K562 (cell line): ENCODE results near the gene ZFYVE26. TPM values are rescaled to one million over a fixed set of nuclear protein-coding genes. Genes with fewer than 3 reads are reported as not detected.

ENCODE experiments used
- ATAC-seq: fragments of 200-7000 bp; cut with Tn5 transposase; 3 replicates; pipeline ENCODE4 v1.9.1; 2020; ENCODE audit warnings: moderate library complexity
- BruUV-seq: library from RNA; stranded (reverse); fragments of 400-500 nt; replicated peaks from 2 replicates; lab custom pipeline; 2021; lab: Mats Ljungman, UMichigan
- CTCF ChIA-PET: fragments of 300-600 bp; formaldehyde crosslinking; extraction: SDS; loops from one replicate; lab custom pipeline; 2021; ENCODE audit warnings: low intra/inter-chr PET ratio; lab: Yijun Ruan, JAX
- POLR2A ChIA-PET: fragments of 300-600, 350-650 bp; sonication (Branson Sonifier 250); formaldehyde crosslinking; extraction: SDS; loops from one replicate; lab custom pipeline; 2021; ENCODE audit warnings: antibody characterized with exemption, inconsistent platforms; lab: Yijun Ruan, JAX
- DNase-seq, 4 experiments: peaks; one replicate each; pipeline versions ENCODE4 v3.0.0 to v3.0.0-alpha.2; 2011 to 2018; ENCODE audit warnings: low spot score in 3 of 4, mixed read lengths in 3 of 4; ENCODE audit errors: extremely low read depth in 1 of 4
- FAIRE-seq: peaks from 2 replicates; lab custom pipeline; 2011; peaks lifted over from hg19 to GRCh38; lab: Jason Lieb, UNC
- H2AFZ ChIP-seq: 2 replicates; pipeline ENCODE4 v1.6.0; 2011; ENCODE audit warnings: low read depth, low read length, control low read depth, inconsistent platforms
- H3K27ac ChIP-seq: fragments of 200-600 bp; 3 replicates; pipeline ENCODE4 v1.8.0; 2011; ENCODE audit warnings: low read depth, mild to moderate bottlenecking, control low read depth, inconsistent platforms, low read length, moderate library complexity, mixed read lengths; ENCODE audit errors: extremely low read depth
- H3K27me3 ChIP-seq, 2 experiments: fragments of 300-600 bp in 1 of 2; 2 replicates in 1 of 2; 3 replicates in 1 of 2; pipeline versions ENCODE4 v1.6.0 to v1.8.0; 2011; ENCODE audit warnings: inconsistent platforms in 2 of 2, low read length in 2 of 2, mild to moderate bottlenecking in 1 of 2, mixed read lengths in 1 of 2, moderate library complexity in 1 of 2; ENCODE audit not compliant: control insufficient read depth in 2 of 2, insufficient read depth in 2 of 2
- H3K36me3 ChIP-seq: fragments of 300-600 bp; 3 replicates; pipeline ENCODE4 v1.8.0; 2011; ENCODE audit warnings: mild to moderate bottlenecking, low read length, inconsistent platforms; ENCODE audit not compliant: control insufficient read depth, insufficient read depth
- H3K4me1 ChIP-seq, 2 experiments: fragments of 200-600 bp in 1 of 2; replicated peaks in 1 of 2; 2 replicates in 1 of 2; 3 replicates in 1 of 2; pipeline versions ENCODE4 v1.5.1 to v1.8.0; 2011; ENCODE audit warnings: inconsistent platforms in 2 of 2, low read length in 2 of 2, mild to moderate bottlenecking in 1 of 2, mixed read lengths in 1 of 2, moderate library complexity in 1 of 2; ENCODE audit not compliant: control insufficient read depth in 2 of 2, insufficient read depth in 2 of 2
- H3K4me2 ChIP-seq: 2 replicates; pipeline ENCODE4 v1.6.1; 2011; ENCODE audit warnings: low read length, control low read depth, inconsistent platforms, mixed read lengths; ENCODE audit not compliant: insufficient read depth
- H3K4me3 ChIP-seq: fragments of 200-600 bp; sonication (generic), shearing (Covaris generic); 2 replicates; pipeline ENCODE4 v1.5.1; 2016; ENCODE audit warnings: control low read depth, inconsistent platforms
- H3K79me2 ChIP-seq: fragments of 200-600 bp; 3 replicates; pipeline ENCODE4 v1.8.0; 2011; ENCODE audit warnings: low read length, inconsistent platforms; ENCODE audit not compliant: control insufficient read depth, insufficient read depth
- H3K9ac ChIP-seq, 2 experiments: 2 replicates each; pipeline versions ENCODE4 v1.6.0 to v1.6.1; 2011; ENCODE audit warnings: low read depth in 2 of 2, low read length in 2 of 2, control low read depth in 1 of 2, inconsistent platforms in 1 of 2, mild to moderate bottlenecking in 1 of 2, mixed read lengths in 1 of 2; ENCODE audit not compliant: insufficient read depth in 1 of 2
- H3K9me1 ChIP-seq: one replicate; pipeline ENCODE4 v1.6.0; 2011; ENCODE audit warnings: inconsistent platforms, mild to moderate bottlenecking, low read length, moderate library complexity; ENCODE audit not compliant: control insufficient read depth, insufficient read depth
- H3K9me3 ChIP-seq: replicated peaks from 2 replicates; pipeline ENCODE4 v1.5.1; 2011; ENCODE audit warnings: low read depth, low read length, inconsistent platforms; ENCODE audit not compliant: control insufficient read depth, insufficient read depth
- H4K20me1 ChIP-seq: replicated peaks from 2 replicates; pipeline ENCODE4 v1.6.1; 2011; ENCODE audit warnings: low read length, inconsistent platforms, mixed read lengths; ENCODE audit not compliant: control insufficient read depth, insufficient read depth
- CTBP1 ChIP-seq: fragments of 450-650 bp; IDR thresholded peaks from 2 replicates; pipeline ENCODE4 v1.6.1; 2016; ENCODE audit warnings: borderline replicate concordance
- HNRNPLL ChIP-seq: fragments of 200-400 bp; formaldehyde crosslinking; IDR thresholded peaks from 2 replicates; pipeline ENCODE4 v1.6.1; 2017; ENCODE audit warnings: low read length, low read depth, mild to moderate bottlenecking; ENCODE audit not compliant: poor library complexity, severe bottlenecking
- NONO ChIP-seq, 2 experiments: fragments of 200-400 bp in 1 of 2; fragments of 450-650 bp in 1 of 2; formaldehyde crosslinking in 1 of 2; IDR thresholded peaks; 2 replicates each; pipeline ENCODE4 v1.6.1; 2017; ENCODE audit warnings: low read depth in 2 of 2, mild to moderate bottlenecking in 2 of 2, moderate library complexity in 2 of 2, low read length in 1 of 2
- PRPF4 ChIP-seq: fragments of 200-400 bp; formaldehyde crosslinking; IDR thresholded peaks from one replicate; pipeline ENCODE4 v1.6.1; 2017; ENCODE audit warnings: low read length, low read depth, mild to moderate bottlenecking; ENCODE audit not compliant: insufficient read depth, poor library complexity, severe bottlenecking
- RBFOX2 ChIP-seq: fragments of 200-400 bp; formaldehyde crosslinking; IDR thresholded peaks from 2 replicates; pipeline ENCODE4 v1.6.1; 2017; ENCODE audit warnings: low read depth, mild to moderate bottlenecking, low read length, moderate library complexity
- RFX7 ChIP-seq: fragments of 250-450 bp; sonication (Bioruptor Pico); IDR thresholded peaks from 2 replicates; pipeline ENCODE4 v1.5.1; 2021; ENCODE audit warnings: mild to moderate bottlenecking
- SIN3A ChIP-seq, 2 experiments: fragments of 150-350 bp in 1 of 2; IDR thresholded peaks; 2 replicates each; pipeline ENCODE4 v1.6.1; 2011 to 2016; ENCODE audit warnings: borderline replicate concordance in 2 of 2, low read depth in 2 of 2, low read length in 2 of 2, mild to moderate bottlenecking in 2 of 2, moderate library complexity in 2 of 2; ENCODE audit not compliant: control insufficient read depth in 1 of 2
- TBP ChIP-seq: optimal IDR thresholded peaks from 2 replicates; pipeline ENCODE3; 2011; ENCODE audit warnings: low read depth, low read length, improper control_type of control experiment
- ZBED1 ChIP-seq: IDR thresholded peaks from 2 replicates; pipeline ENCODE4 v1.6.1; 2014
- ZNF175 ChIP-seq: fragments of 200-800 bp; sonication (Bioruptor generic); IDR thresholded peaks from 2 replicates; pipeline ENCODE4 v1.6.1; 2016; ENCODE audit warnings: low read depth, mild to moderate bottlenecking, missing genetic modification characterization, missing compliant biosample characterization
- ZNF24 ChIP-seq: fragments of 450-650 bp; IDR thresholded peaks from 2 replicates; pipeline ENCODE4 v1.6.1; 2016
- ZNF282 ChIP-seq: sonication (generic); formaldehyde crosslinking; IDR thresholded peaks from 2 replicates; pipeline ENCODE4 v1.8.1; 2023; ENCODE audit warnings: missing genetic modification reagents
- ZNF324 ChIP-seq: fragments of 250-450 bp; sonication (Bioruptor Pico); IDR thresholded peaks from 2 replicates; pipeline ENCODE4 v1.4.0; 2020; ENCODE audit warnings: mild to moderate bottlenecking
- WGBS: fragments of 100-300 bp; shearing (Covaris generic); methylation state at CpG from one replicate; pipeline ENCODE4 v1.1.6; 2016; ENCODE audit warnings: low coverage, mixed read lengths; ENCODE audit not compliant: insufficient coverage; ENCODE audit errors: missing lambda C conversion rate; 5-methylcytosine and 5-hydroxymethylcytosine counted together
- in situ Hi-C: fragments of 300-500 bp; cut with MboI; formaldehyde crosslinking; loops from 4 replicates; pipeline ENCODE4 v1.15.0; 2018; ENCODE audit warnings: inconsistent platforms, mixed read lengths
- intact Hi-C: fragments of 100-400 bp; cut with micrococcal nuclease; formaldehyde crosslinking; loops from 2 replicates; pipeline ENCODE4 v1.14.2; 2022
- polyA plus RNA-seq, 8 experiments: library from polyadenylated mRNA; depleted of rRNA in 4 of 8; stranded (reverse) in 5 of 8; unstranded in 3 of 8; fragments of >200 nt; fragmentation: Nextera tagmentation in 2 of 8; fragmentation: Illumina TruSeq in 1 of 8; extraction: Ambion mirVana in 2 of 8; extraction: Trizol in 1 of 8; gene quantifications; 2 replicates each; pipeline versions ENCODE4 v1.2.1 to v1.2.3, GENCODE V29; 2011 to 2014; ENCODE audit warnings: inconsistent platforms in 1 of 8, missing spikeins in 1 of 8
- total RNA-seq, 7 experiments: library from RNA; depleted of rRNA in 6 of 7; stranded (reverse); fragments of >200 nt in 6 of 7; fragmentation: Illumina TruSeq in 2 of 7; extraction: Trizol in 2 of 7; gene quantifications; 2 replicates each; pipeline versions ENCODE4 v1.2.1 to v1.2.3, GENCODE V29; 2011 to 2021; ENCODE audit warnings: low replicate concordance in 1 of 7
- TF ChIP-seq, protein P1 (sequence below): sonication (generic); formaldehyde crosslinking; IDR thresholded peaks from 2 replicates; pipeline ENCODE4 v1.8.1; 2023; ENCODE audit warnings: mild to moderate bottlenecking, missing genetic modification reagents
- TF ChIP-seq, protein P2 (sequence below): fragments of 250-450 bp; sonication (Bioruptor Pico); IDR thresholded peaks from 2 replicates; pipeline ENCODE4 v1.8.0; 2021; ENCODE audit warnings: mild to moderate bottlenecking, moderate library complexity

Gene ZFYVE26
- total and polyA plus RNA-seq, 9 of the 15 experiments (the other 6 are each of a cell fraction or from before 2014, with no cell fraction given) = 0.32 to 9.1 (median 5.9) TPM

DNA sequence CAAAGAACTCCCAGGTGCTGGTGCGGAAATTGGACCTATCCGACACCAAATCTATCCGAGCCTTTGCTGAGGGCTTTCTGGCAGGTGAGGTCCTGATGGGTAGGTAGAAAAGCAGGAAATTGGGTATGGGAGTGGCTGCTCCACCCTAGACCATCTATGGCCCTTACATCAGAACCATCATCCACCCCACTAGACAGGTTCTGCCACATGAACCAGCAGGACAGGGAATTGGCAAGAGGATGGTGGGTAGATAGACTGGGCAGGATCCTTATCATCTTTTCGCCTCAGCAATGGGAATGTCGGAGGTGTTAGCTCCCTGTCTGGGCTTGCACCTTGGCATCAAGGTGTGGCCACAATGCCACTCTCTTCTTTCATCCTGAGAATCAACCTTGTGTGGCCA, 91.2 kb downstream of the ZFYVE26 start:
- TF ChIP-seq ZNF175 (CRISPR knock-in tag) = no peak
- TF ChIP-seq NONO (IDR thresholded peaks at IDR 0.05; ENCODE audit: low read depth in 2 of 2, low read length in 1 of 2) = no peak
- no peak for TF ChIP-seq ZNF24
- no peak for TF ChIP-seq HNRNPLL
- TF ChIP-seq TBP = no peak
- no peak for TF ChIP-seq RFX7 (CRISPR knock-in tag)
- TF ChIP-seq CTBP1 = no peak
- no peak for TF ChIP-seq SIN3A (IDR thresholded peaks at IDR 0.05; ENCODE audit: borderline replicate concordance in 2 of 2, control insufficient read depth in 1 of 2, low read depth in 2 of 2, low read length in 2 of 2)
- TF ChIP-seq ZNF324 = no peak
- TF ChIP-seq PRPF4 = no peak
- TF ChIP-seq ZNF282 (CRISPR knock-in tag) = no peak
- TF ChIP-seq ZBED1 = no peak
- TF ChIP-seq RBFOX2 = no peak
- TF ChIP-seq, protein P1, sequence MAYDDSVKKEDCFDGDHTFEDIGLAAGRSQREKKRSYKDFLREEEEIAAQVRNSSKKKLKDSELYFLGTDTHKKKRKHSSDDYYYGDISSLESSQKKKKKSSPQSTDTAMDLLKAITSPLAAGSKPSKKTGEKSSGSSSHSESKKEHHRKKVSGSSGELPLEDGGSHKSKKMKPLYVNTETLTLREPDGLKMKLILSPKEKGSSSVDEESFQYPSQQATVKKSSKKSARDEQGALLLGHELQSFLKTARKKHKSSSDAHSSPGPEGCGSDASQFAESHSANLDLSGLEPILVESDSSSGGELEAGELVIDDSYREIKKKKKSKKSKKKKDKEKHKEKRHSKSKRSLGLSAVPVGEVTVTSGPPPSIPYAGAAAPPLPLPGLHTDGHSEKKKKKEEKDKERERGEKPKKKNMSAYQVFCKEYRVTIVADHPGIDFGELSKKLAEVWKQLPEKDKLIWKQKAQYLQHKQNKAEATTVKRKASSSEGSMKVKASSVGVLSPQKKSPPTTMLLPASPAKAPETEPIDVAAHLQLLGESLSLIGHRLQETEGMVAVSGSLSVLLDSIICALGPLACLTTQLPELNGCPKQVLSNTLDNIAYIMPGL (CRISPR knock-in tag) = no peak
- TF ChIP-seq, protein P2, sequence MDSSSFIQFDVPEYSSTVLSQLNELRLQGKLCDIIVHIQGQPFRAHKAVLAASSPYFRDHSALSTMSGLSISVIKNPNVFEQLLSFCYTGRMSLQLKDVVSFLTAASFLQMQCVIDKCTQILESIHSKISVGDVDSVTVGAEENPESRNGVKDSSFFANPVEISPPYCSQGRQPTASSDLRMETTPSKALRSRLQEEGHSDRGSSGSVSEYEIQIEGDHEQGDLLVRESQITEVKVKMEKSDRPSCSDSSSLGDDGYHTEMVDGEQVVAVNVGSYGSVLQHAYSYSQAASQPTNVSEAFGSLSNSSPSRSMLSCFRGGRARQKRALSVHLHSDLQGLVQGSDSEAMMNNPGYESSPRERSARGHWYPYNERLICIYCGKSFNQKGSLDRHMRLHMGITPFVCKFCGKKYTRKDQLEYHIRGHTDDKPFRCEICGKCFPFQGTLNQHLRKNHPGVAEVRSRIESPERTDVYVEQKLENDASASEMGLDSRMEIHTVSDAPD (CRISPR knock-in tag) = no peak
- no peak overlapping the region for H3K9ac ChIP-seq
- H3K4me1 ChIP-seq = peaks cover 3 to 5% of the 10 kb centered on the region in 2 experiments; a peak in 4 of 5 replicates
- H3K36me3 ChIP-seq = no peaks in the 10 kb centered on the region
- no peak overlapping the region for H3K4me2 ChIP-seq
- no peaks in the 10 kb centered on the region for H3K9me3 ChIP-seq
- no peaks in the 10 kb centered on the region; a peak in 1 of 5 replicates for H3K27me3 ChIP-seq
- H3K79me2 ChIP-seq = no peaks in the 10 kb centered on the region
- H3K27ac ChIP-seq = no peak overlapping the region
- ChIA-PET CTCF (no interaction called here), POLR2A (no interaction called here)
- in situ Hi-C loops (no loop called here), intact Hi-C loops (no loop called here)
- WGBS = 5% methylated on average over 2 of the region's 5 CpGs
- FAIRE-seq = no peak
- no TSS peak for BruUV-seq
- no peak for ATAC-seq
- H4K20me1 ChIP-seq = no peaks in the 10 kb centered on the region
- no peak for DNase-seq
- no peak overlapping the region for H3K4me3 ChIP-seq
- H2AFZ ChIP-seq = no peak overlapping the region
- no peaks in the 10 kb centered on the region for H3K9me1 ChIP-seq
